Activated CD4-positive, alpha-beta T cell treated with anti-CD3 and anti-CD28 coated beads for 48 hours (primary cell): ENCODE data around the gene TCP11L2.
A peak's percentile ranks its signal among the peaks of the same experiment; 100 is the strongest.

Experiments used
- DNase-seq: peaks from one replicate; pipeline ENCODE4 v3.0.0-alpha.2; 2020

TCP11L2 gene

DNA sequence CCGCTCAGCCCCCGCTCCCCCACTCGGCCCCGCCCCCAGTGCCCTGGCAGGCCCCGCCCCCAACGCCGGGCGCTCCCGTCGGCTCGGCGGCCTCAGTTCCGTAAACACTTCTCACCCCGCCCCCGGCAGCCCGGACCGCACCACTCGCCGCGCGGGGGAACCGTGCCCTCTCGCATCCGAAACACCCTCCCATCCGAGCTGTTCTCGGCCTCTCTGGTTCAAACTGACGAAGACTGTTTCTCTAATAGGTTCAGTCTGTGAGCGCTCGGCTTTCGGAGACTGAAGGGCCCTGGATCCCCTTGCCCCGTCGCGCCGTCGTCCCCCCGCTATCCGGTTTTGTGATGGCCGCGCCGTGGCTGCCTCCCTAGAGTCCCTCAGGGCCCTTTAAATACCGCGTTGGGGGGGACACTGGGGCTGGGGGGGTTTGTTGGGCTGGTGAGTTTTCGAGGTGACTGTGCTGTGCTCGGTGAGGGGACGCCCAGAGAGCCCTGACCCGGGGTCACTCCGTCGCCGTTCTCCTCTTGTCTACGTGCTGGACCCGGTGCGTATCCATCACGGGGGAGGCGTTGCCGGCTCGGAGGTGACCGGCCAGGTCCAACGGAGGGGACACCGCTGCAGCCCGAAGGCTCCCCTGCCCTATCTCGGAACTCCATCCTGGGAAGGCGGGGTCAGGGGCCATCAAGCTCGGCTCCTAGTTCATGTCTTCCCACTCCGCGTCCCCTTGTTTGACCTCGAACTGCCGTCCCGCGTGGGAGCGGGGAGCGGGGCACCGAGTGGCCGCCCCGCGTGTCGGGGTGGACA is at the start of gene TCP11L2:
TSS of gene TCP11L2 (plus strand) at position 333 of the 801 bp plus-strand sequence. CDS start 8,343 bp downstream, outside the sequence.
- peak; percentile 90 for DNase-seq

DNA sequence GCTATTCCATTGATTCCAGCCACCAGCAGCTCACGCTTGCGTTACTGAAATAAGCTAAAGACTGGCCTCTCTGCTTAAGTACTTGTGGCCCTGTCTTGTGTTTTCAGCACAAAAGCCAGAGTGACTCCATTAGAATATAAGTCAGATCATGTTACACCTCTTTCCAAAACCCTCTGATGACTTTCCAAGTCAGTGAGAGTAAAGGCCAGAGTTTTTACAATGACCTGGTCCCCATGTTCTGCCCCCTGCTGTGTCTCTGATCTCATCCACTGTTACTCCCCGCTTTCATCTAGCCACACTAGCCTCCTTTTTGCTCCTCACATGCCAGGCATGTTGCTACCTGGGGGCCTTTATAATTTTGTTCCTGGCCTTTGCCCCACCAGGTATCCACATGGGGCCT is 47.8 kb upstream of the TCP11L2 start:
- no peak for DNase-seq

DNA sequence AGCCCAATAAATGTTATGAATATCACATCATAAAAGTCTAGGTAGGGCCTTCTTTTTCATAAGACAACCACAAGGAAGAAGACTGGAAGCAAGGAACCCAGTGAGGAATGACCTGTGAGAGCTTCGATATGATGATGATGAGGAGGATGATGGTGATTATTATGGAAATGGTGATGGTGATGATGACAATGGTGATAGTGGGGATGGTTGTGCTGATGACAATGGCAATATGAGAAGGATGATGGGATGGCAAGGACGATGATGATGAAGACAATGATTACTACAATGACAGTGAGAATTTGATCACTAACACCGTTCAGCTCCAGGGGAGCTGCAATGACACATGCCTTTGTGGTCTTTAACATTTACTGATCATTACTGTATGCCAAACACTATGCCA is 47.0 kb upstream of the TCP11L2 start:
- no peak for DNase-seq

DNA sequence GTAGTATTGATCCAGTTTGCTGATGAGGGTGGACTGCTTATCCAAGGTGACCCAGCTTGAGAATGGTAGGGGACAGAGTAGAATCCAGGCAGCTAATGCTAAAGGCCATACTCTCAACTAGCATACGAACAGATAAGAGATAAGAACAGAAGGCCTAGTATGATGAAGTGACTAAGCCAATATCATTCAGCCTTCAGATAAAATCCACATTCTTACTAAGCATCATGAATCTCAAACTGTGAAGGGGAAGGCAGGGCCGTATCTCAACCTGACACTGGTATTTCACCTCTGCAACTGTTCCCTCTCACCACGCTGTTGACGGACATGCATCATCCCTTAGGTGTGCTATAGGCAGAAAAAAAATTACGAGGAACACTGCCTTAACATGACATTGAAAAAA is 46.6 kb upstream of the TCP11L2 start:
- no peak for DNase-seq

DNA sequence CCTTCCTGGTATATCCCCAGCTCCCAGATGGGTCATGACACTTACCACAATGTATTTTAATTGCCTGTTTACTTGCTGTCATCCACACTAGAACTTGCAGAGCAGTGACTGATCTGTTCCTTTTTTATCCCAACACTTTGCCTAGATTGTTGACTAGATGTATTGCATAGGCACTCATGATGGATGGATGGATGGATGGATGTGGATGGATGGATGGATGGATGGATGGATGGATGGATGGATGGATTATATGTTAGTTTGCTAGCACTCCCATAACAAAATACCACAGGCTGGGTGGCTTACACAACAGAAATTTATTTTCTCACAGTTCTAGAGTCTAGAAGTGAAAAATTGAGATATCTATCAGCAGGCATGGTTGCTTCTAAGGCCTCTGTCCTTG is 46.0 kb upstream of the TCP11L2 start:
- DNase-seq: no peak

DNA sequence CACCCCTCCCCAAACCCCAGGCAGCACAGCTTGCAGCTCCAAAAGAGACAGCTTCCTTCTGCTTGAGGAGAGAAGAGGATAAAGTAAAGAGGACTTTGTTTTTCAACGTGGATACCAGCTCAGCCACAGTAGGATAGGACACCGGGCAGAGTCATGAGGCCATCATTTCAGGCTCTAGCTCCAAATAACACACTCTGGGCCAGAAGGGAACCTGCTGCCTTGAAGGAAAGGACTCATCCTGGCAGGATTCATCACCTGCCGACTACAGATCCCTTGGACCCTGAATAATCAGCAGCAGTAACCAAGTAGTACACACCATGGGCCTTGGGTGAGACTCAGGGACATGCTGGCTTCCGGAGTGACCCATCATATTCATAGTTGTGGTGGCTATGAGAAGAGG is 44.3 kb upstream of the TCP11L2 start:
- DNase-seq: no peak

DNA sequence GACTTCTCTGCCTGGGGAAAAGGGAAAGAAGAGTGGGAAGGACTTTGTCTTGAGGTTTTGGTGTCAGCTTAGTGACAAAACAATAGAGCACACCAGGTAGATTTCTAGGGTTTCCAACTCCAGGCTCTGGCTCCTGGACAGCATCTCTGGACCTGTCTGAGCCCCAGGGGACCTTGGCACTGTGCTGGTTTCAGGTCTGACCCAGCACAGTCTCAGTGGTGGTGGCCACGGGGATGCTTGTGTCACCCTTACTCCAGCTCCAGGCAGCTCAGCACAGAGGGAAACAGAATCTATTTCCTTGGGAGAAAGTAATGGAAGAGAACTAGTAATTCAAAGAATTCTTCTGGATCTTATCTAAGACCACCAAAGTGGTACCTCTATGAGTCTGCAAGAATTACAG is 43.6 kb upstream of the TCP11L2 start:
- DNase-seq: no peak

DNA sequence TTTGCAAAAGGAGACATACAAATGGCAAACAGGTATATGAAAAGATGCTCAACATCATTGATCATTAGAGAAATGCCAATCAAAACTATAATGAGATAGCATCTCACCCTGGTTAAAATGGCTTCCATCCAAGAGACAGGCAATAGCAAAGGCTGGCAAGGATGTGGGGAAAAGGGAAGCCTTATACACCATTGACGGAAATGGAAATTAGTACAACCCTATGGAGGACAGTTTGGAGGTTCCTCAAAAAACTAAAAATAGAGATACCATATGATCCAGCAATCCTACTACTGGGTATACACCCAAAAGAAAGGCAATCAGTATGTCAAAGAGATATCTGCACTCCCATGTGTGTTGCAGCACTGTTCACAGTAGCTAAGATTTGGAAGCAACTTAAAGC is 37.4 kb upstream of the TCP11L2 start:
- DNase-seq: no peak

DNA sequence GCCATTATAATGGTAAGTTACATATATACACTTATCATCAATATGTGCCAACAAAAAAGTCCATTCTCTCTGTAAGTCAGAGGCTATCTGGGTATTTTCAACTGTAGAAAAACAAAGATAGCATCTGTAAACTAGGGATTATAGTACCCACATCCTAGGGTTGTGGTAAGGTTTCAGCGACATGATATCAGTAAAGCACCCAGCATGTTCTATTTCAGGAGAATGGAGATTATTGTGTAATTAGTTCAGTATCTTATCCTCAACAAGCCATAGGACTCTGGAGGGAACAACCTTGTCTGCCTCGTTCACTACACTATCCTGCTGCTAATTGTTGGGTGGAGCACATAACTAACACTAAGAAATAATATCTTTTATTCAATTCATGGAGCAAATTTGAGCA is 35.0 kb upstream of the TCP11L2 start:
- DNase-seq: no peak

DNA sequence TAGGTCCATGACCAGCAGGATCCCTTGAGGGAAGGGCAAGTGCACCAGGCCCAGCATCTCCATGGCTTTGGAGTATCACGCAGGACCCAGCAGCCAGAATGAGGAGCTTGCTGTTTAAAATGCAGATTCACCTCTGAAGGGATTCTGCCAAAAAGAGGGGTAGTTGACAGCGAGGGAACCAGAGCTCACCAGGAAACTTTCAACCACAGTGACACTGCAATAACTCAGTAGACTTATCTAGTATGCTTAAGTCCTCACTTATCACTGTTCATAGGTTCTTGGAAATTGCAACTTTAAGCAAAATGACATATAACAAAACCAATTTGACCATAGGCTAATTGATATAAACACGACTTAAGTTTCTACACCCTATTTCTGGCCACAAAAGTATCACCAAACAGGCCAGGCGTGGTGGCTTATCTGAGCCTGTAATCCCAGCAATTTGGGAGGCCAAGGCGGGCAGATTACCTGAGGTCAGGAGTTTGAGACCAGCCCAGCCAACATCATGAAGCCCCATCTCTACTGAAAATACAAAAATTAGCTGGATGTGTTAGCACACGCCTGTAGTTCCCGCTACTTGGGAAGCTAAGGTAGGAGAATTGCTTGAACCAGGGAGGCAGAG is 33.3 kb upstream of the TCP11L2 start:
- DNase-seq: no peak

DNA sequence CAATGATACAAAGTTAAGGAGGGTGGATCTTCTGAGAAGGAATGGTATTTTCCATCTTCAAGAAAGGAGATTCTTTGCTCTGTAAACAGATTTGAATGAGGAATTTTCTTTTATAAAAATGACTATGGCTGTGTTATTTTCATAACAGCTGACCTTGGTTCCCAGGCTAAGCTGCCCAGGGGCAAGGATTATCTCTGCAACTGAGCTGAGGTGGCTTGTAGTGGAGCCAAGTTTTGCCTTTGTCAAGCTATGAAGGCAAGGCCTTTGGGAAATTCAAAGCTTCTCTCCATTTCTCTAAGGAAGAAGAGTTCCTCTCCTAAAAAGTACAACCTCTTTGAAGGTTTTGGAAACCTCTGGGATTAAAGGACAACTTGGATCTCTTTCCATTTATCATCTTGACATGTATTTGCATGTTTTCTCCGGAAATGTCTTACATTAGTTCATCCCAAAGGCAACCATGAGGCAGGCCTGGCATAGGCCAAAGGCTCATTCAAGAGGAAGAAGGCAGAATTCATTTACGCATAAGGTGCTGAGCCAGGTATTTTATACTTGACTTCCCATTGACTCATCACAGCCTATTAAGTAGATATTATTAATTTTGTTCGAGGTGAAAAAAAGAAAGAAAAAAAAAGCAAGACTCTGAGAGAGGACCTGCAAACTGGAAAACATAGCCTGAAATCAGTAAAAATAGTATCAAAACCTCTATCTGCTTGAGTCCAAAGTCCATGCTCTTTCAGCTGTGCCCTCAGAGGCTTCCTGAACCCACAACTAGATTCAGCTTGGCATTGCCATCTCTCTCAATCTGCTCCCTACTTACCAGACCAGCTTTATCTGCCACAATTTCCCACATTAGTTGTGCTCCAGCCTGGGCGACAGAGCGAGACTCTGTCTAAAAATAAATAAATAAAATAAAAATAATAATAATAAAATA is 30.7 kb upstream of the TCP11L2 start:
- DNase-seq: no peak

DNA sequence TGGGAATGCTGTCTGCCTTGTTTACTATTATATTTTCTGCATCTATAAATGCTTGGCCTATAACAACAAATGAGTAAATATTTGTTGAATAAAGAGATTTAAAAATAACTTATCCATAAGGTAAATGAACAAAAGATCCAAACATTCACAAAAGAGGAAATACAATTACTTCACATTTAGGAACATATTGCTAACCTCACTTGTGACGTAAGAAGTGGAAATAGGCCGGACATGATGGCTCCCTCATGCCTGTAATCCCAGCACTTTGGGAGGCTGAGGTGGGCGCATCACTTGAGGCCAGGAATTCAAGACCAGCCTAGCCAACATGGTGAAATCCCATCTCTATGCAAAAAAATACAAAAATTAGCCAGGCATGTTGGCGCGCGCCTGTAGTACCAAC is 29.0 kb upstream of the TCP11L2 start:
- no peak for DNase-seq

DNA sequence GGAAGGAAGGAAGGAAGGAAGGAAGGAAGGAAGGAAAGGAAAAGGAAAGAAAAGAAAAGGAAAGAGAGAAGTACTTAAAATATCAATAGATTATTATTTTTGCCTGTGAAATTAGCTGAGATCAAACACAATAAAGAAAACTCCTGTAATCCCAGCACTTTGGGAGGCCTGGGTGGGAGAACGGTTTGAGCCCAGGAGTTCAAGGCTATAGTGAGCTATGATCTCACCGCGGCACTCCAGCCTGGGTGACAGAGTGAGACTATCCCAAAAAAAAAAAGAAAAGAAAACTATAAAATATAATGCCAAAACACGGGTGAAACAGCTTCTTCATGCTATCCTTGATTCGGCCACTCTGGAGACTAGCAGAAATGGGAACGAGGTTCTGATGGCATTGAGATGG is 28.5 kb upstream of the TCP11L2 start:
- DNase-seq: no peak

DNA sequence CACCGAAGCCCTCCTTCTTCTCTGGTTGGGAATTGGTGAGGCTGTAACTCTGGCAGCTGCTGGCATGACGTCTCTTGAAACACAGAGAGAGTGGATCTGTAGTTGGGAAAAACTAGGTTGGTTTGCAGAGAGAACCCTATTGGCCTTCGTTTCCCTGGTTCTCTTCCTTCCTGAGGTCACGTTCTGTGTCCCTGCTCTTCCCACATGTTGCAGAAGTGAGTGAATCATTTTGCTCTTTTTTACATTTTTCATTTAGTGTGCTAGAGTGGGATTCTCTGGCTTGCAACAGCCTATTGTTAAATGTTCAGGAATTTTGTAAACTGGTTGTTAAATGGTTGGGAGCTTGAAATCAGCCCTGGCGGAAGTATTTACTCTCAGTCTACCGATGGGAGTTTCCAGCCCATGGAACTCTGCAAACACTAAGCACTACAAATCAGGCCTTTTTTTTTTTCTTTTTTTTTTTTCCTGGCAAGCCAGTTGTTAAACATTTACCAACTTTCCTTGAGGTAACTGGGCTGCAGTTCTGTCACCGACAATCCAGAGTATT is 27.9 kb upstream of the TCP11L2 start:
- no peak for DNase-seq

DNA sequence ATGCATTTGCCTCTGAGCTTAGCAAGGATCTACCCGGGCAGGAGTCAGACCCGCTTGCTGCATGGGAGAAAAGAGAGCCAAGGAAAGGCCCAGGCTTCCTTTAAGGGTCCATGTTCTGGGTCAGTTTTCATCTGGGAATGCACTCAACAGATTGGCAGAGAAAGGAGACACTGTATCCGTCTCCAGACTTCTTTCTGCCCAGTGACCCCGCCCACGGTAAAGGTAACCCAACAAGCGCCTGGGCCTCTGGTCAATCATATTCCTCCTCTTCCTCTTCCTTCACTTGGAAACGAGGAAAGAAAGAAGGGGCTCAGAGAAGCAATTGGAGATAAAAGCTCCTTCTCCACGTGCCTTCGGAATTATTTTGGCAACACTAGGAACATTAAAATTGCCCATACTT is 27.1 kb upstream of the TCP11L2 start:
- DNase-seq: no peak

DNA sequence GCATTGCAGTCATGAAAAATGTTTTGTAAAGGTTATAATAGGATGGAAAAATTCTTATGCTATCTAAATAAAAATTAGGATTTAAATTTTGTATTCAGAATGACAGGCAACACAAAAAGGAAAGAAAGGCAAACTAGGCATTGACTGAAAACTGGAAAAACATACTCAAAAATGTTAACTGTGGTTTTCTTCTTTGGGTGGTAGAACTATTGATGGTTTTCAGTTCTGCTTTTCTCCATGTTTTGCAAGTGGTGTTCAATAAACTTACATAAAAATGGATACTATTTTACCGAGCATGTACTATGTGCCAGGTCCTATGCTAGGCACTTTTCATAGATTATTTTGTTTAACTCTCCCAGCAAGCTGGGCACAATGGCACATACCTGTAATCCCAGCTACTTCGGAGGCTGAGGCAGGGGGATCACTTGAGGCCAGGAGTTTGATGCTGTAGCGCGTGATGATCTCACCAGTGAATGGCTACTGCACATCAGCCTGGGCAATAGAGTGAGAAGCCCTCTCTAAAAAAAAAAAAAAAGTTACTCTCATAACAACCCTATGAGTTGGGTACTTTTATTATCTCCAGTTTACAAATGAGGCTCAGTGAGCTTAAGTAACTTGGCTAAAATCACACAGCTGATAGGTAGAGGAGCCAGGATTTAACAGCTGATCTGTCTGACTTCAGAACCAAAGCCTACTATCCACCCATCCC is 26.3 kb upstream of the TCP11L2 start:
- no peak for DNase-seq

DNA sequence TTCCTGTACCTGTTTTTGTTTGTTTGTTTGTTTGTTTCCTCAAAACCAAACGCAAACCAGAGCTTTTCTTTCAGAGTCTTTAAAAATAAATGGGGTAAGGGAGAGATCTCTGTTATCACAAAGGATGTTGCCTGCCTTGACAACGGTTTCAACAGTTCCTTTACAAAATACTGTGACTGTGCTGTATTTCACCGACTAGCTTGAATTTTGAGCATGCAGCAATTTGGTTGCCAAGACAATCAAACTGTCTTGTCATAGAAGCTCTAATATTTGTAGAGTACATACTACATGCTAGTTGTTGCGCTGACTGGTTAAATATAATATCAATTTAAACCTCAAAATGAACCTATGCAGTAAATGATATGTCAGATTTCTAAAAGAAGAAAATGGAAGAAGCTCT is 22.4 kb upstream of the TCP11L2 start:
- no peak for DNase-seq

DNA sequence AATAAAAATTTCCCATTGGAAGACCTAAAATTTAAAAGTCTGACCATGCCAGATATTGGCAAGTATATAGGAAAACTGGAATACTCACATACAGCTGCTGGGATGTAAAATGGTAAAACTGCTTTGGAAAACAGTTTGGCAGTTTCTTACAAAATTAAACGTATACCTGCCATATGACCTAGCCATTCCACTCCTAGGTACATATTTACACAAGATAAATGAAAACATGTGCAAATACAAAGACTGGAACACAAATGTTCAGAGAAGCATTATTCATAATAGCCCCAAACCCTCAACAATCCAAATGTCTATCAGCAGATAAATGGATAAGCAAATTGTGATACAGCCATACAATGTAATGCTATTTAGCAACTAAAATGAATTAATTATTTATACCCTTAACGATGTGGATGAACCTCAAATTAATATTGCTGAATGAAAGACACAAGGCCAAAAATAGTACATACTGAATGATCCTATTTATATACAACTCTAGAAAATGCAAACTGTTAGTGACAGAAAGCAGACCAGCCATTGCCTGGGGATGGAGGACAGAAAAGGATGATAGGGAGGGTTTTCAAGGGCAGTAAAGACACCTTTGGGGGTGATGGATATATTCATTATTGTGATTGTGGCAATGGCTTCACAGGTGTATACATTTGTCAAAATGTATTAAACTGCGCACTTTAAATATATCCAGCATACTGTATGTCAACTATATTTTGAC is 21.3 kb upstream of the TCP11L2 start:
- DNase-seq: no peak

DNA sequence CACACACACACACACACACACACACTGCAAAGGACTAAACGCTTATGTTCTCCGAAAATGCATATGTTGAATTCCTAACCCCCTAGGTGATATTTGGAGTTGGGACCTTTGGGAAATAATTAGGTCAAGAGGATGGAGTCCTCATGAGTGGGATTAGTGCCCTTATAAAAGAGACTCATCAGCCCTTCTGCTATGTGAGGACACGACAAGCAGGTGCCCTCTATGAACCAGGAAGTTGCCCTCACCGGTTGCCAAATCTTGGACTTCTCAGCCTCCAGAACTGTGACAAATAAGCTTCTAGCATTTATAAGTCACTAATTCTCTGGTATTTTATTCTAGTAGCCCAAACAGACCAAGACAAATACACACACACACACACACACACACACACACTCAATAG is 20.7 kb upstream of the TCP11L2 start:
- DNase-seq: no peak

DNA sequence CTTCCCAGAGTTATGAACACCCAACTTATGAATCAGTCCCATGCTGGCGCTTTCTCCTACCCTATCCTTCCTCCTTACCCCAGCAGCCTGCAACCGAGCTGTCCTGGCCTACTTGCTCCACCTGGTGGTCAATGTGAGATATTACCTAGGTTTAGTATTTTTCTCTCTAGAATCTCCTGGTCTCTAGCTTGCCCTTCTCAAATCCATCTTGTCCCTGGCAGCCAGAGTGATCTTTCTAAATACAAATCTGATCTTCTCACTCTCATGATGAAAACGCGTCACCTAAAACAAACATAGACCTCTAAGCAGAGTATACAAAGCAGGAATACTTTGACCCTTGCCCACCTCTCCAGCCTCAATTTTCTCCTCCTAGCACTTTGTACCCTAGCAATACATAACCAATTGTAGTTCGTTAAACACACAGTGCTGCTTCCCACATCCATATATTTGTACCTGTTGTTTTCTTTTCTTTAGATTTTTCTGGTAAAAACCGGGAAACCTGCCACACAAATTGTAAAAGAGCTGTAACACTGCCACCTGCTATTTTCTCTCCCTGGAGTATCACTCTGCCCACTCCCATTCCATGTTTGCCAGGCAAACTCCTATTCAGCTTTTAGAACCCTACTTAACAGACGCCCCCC is 20.0 kb upstream of the TCP11L2 start:
- peak; percentile 61 for DNase-seq

DNA sequence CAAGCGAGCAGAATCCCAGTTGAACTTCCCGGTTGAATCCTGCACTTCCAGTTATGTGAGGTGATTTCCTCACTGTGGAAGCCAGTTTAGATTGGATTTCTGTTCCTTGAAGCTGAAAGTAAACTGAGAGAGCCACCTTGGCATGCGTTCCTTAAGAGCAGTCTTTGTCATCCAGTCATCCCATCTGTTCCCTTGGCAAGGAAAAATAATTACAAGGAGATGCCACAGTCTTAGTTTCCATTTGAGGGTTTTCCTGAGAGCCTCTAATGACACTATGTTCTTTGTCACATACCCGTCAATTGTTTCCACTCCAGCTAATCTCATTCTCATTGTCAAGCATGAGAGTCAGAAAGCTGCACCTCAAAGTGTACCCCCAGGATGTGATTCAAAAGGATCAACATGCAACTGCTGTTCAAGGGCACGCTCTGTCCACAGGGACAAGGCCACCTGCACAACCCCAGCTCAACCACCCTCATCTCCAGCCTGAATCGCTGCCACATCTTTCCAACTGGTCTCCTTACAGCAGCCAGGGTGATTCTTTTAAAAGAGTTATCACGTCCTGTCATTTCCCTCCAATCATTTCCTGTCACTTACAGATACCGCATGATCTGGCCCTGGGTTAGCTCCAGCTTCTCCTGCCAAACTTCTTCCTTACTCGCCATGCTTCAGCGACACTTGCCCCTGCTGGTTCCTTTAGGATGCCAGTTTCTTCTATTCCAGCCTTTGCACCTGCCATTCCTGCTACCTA is 18.0 kb upstream of the TCP11L2 start:
- peak; percentile 22 for DNase-seq
